ENCODE measurements around the gene REPS1.

The REPS1 gene

DNA sequence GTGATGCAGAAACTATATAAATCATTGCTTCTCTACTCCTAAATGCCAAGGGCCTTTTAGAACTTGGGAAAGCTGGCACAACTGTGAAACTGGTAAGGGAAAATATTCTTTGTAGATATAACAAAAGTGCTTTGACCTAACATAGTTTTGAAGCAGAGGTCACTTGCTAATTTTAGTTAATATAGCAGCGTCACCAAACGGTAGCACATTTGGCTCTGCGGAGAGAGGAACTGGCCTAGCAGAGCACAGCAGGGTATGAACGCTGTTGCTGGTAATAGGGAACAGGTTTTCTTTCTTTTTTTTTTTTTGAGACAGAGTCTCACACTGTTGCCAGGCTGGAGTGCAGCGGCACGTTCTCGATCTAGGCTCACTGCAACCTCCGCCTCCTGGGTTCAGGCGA lies 124.7 kb downstream of the REPS1 start:
- TF ChIP-seq, protein P1, sequence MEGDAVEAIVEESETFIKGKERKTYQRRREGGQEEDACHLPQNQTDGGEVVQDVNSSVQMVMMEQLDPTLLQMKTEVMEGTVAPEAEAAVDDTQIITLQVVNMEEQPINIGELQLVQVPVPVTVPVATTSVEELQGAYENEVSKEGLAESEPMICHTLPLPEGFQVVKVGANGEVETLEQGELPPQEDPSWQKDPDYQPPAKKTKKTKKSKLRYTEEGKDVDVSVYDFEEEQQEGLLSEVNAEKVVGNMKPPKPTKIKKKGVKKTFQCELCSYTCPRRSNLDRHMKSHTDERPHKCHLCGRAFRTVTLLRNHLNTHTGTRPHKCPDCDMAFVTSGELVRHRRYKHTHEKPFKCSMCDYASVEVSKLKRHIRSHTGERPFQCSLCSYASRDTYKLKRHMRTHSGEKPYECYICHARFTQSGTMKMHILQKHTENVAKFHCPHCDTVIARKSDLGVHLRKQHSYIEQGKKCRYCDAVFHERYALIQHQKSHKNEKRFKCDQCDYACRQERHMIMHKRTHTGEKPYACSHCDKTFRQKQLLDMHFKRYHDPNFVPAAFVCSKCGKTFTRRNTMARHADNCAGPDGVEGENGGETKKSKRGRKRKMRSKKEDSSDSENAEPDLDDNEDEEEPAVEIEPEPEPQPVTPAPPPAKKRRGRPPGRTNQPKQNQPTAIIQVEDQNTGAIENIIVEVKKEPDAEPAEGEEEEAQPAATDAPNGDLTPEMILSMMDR (conservative IDR thresholded peaks at IDR 0.05; ENCODE audit: low read depth): no peak
- POLR2A ChIA-PET (ENCODE audit: low non-redundant PET): no interaction called here
- CTCF ChIA-PET: no interaction called here
- no peak for DNase-seq (ENCODE audit: low spot score)
- no peak overlapping the region for H3K27ac ChIP-seq

DNA sequence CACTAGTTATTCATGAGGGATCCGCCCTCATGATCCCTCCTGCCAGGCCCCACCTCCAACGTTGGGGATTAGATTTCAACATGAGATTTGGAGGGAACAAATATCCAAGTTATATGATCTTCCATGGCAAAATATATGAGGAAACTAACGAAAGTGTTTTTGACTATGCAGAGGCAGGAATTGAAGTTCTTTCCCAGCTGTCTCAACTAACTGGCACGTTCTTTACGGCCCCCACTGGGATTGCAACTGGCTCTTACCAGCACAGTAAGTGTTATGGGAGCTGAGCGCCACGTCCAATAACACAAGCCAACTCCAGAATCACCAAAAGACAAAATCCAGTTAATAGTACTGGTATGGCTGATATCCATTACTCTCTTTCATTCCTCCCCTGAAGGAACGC lies 125.6 kb downstream of the REPS1 start:
- ChIA-PET CTCF (no interaction called here), POLR2A (ENCODE audit: low non-redundant PET) (no interaction called here)
- no peak for DNase-seq (ENCODE audit: low spot score)

DNA sequence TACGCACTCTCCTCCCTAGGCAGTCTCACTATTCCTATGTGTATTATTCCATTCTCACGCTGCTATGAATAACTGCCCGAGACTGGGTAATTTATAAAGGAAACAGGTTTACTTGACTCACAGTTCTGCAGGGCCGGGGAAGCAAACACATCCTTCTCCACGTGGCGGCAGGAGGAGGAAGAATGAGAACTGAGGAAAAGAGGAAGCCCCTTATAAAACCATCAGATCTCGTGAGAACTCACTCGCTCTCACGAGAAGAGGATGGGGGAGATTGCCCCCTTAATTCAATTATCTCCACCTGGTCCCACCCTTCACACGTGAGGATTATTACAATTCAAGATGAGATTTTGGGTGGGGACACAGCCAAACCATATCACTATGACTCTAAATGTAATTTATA lies 130.3 kb downstream of the REPS1 start:
- H3K27ac ChIP-seq: no peak overlapping the region
- no peak for DNase-seq (ENCODE audit: low spot score)
- POLR2A ChIA-PET (ENCODE audit: low non-redundant PET): no interaction called here
- CTCF ChIA-PET: no interaction called here
- TF ChIP-seq, protein P1 (conservative IDR thresholded peaks at IDR 0.05; ENCODE audit: low read depth): no peak

More for the DNA sequence above, 125.6 kb downstream of the REPS1 start:
- TF ChIP-seq, protein P1 (conservative IDR thresholded peaks at IDR 0.05; ENCODE audit: low read depth): no peak
- no peak overlapping the region for H3K27ac ChIP-seq

DNA sequence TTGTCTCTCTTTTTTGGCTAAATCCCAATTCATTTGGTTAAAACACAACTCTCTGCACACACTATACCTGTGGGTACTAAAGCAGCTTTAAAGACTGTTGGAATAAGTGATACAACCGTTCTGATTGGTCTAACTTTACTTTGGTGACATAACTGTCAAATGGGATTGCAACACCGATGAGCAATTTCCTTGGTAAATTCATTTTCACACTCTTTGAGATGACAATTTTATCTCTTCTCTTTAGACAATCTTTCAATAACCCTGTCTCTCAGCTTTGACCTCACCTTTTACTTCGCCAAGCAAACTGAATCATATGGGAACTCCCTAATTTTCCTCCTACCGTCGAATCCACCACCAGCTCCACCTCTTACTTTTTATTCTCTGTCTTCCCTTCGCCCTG lies 131.4 kb downstream of the REPS1 start:
- ChIA-PET CTCF (no interaction called here), POLR2A (ENCODE audit: low non-redundant PET) (no interaction called here)
- H3K27ac ChIP-seq: no peak overlapping the region
- TF ChIP-seq, protein P1 (conservative IDR thresholded peaks at IDR 0.05; ENCODE audit: low read depth): no peak
- no peak for DNase-seq (ENCODE audit: low spot score)
